ENCODE measurements around the gene RSAD1. TPM values are rescaled to one million over a fixed set of nuclear protein-coding genes. Genes with fewer than 3 reads are reported as not detected.
"Not testable (repeated sequence)": the region's sequence is repeated elsewhere in the genome, so short reads cannot be mapped to it uniquely, and the experiment has no call there.

The RSAD1 gene
- polyA plus RNA-seq, 1 donor from 2014 or later = 54.4 TPM

DNA sequence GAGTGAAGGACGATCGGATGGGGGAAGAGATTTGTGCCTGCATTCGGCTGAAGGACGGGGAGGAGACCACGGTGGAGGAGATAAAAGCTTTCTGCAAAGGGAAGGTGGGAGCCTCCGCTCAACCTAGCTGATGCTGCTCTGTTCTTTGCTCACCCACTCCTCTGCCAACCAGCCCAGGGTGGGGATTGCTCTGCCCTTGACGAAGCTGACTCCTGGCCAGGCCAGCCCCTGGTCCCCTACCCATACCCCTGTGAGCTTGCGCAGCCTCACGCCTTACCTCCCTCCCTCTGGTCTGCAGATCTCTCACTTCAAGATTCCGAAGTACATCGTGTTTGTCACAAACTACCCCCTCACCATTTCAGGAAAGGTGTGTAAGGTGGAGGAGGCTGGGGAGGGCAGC is 4.8 kb upstream of the RSAD1 start:
- Mint-ChIP-seq H3K27ac (peak overlapping the region in 2 of 3 donors; percentile 40 to 44), H3K36me3 (peaks cover 8% of the 10 kb centered on the region), H3K27me3 (no peaks in the 10 kb centered on the region), H3K4me3 (no peak overlapping the region), H3K9me3 (no peaks in the 10 kb centered on the region), H3K4me1 (peaks cover 3 to 11% (median 10%) of the 10 kb centered on the region in 3 donors)

DNA sequence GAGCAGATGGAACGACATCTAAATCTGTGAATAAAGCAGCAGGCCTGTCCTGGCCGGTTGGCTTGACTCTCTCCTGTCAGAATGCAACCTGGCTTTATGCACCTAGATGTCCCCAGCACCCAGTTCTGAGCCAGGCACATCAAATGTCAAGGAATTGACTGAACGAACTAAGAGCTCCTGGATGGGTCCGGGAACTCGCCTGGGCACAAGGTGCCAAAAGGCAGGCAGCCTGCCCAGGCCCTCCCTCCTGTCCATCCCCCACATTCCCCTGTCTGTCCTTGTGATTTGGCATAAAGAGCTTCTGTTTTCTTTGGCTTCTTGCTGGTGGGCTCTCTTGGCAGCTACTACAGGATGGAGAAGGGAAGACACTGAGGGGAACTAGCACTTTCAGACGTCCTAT is 4.1 kb upstream of the RSAD1 start:
- Mint-ChIP-seq H3K4me3 (no peak overlapping the region), H3K36me3 (peaks cover 8% of the 10 kb centered on the region), H3K27ac (peak overlapping the region in 2 of 3 donors; percentile 40 to 78), H3K4me1 (peaks cover 9 to 13% (median 9%) of the 10 kb centered on the region in 3 donors), H3K27me3 (no peaks in the 10 kb centered on the region), H3K9me3 (no peaks in the 10 kb centered on the region)

DNA sequence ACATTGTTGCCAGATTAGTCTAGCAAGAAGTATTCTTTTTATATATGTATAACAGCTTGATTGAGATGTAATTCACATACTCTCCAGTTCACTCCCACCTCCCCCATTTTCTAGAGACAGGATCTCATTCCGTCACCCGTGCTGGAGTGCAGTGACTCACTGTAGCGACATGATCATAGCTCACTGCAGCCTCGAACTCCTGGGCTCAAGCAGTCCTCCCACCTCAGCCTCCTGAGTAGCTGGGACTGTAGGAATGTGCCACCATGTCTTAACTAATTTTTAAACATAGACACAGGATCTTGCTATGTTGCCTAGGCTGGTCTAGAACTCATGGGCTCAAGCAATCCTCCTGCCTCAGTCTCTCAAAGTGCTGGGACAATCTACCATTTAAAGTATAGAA is 3.3 kb upstream of the RSAD1 start:
- Mint-ChIP-seq H3K36me3 (peaks cover 8% of the 10 kb centered on the region), H3K4me1 (peaks cover 8 to 19% (median 11%) of the 10 kb centered on the region in 3 donors), H3K4me3 (peak overlapping the region in 1 of 4 donors; percentile 5), H3K27ac (no peak overlapping the region), H3K27me3 (no peaks in the 10 kb centered on the region), H3K9me3 (no peaks in the 10 kb centered on the region)

DNA sequence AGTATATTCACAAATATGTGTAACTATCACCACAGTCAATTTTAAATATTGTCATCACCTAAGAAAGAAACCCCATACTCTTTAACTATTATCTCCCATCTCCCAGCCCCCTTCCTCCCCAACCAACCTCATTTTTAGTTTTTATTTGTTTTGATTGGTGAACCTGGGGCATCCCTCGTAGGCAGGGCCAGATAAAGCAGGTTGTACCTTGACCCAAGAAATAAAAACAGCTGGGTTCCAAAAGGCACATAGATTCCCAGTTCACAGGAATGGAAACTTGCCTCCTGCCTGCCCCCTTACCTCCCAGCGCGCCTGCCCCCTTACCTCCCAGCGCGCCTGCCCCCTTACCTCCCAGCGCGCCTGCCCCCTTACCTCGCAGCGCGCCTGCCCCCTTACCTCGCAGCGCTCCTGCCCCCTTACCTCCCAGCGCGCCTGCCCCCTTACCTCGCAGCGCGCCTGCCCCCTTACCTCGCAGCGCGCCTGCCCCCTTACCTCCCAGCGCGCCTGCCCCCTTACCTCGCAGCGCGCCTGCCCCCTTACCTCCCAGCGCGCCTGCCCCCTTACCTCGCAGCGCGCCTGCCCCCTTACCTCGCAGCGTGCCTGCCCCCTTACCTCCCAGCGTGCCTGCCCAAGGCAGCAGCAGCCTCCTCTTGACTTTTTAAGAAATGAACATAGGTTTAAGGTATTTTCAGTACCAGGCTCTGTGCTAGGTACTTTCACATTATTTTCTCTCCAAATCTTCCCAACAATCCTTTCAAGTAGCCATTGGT is 2.7 kb upstream of the RSAD1 start:
- peaks cover 9 to 17% (median 10%) of the 10 kb centered on the region in 3 donors for H3K4me1 Mint-ChIP-seq
- H3K27ac Mint-ChIP-seq = peak overlapping the region in 1 of 3 donors; percentile 5
- H3K4me3 Mint-ChIP-seq = peak overlapping the region in 2 of 4 donors; percentile 9 to 52
- not testable (repeated sequence) for H3K27me3 Mint-ChIP-seq, H3K9me3 Mint-ChIP-seq, H3K36me3 Mint-ChIP-seq

DNA sequence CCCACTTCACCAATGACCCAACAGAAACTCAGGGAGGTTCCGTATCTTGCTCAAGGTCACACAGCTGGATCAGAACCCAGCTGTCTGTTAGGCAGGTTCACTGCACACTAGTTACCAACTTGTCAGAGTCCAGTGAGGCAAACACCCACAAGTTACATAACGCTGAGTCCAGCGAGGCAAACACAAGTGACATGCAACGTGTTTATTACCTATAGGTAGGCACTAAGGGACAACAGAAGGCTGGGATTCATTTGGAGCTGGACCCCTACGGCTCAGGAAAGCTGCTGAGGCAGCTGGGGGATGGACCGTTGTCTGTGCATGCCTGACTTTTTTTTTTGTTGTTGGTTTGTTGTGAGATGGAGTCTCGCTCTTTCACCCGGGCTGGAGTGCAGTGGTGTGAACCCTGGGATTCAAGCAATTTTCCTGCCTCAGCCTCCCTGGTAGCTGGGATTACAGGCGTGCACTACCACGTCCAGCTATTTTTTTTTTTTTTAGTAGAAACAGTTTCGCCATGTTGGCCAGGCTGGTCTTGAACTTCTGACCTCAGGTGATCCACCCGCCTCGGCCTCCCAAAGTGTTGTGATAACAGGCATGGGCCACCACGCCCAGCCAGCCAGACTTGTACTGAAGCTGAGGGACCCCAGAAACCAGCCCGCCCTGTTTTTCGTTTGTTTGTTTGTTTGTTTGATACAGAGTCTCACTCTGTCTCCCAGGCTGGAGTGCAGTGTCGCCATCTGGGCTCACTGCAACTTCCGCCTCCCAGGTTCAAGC is 1.9 kb upstream of the RSAD1 start:
- peak overlapping the region in 1 of 3 donors; percentile 5 for H3K27ac Mint-ChIP-seq
- peaks cover 6% of the 10 kb centered on the region for H3K36me3 Mint-ChIP-seq
- H3K9me3 Mint-ChIP-seq = no peaks in the 10 kb centered on the region
- H3K4me3 Mint-ChIP-seq = peak overlapping the region in 3 of 4 donors; percentile 9 to 52 (median 35)
- H3K4me1 Mint-ChIP-seq = peaks cover 8 to 17% (median 10%) of the 10 kb centered on the region in 3 donors
- no peaks in the 10 kb centered on the region for H3K27me3 Mint-ChIP-seq

DNA sequence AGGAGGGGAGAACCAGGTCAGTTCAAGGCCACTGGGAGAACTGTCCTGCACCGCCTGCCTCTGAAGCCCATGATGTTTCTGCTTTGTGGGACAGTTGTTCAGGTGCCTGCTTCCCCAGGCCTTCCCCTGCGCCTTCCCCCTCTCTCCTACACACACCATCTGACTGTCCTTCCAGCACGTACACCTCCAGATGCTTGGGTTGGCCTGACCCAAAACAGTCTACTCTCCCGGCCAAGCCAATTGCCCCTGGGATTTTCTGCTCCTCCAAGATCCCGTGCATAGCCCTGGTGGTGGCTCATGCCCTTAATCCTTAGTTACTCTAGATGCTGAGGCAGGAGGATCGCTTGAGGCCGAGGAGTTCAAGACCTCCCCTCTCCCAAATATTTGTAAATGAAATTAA is 684 bp upstream of the RSAD1 start:
- H3K36me3 Mint-ChIP-seq = peaks cover 5% of the 10 kb centered on the region
- peak overlapping the region in 2 of 3 donors; percentile 74 to 96 for H3K27ac Mint-ChIP-seq
- H3K9me3 Mint-ChIP-seq = no peaks in the 10 kb centered on the region
- H3K27me3 Mint-ChIP-seq = no peaks in the 10 kb centered on the region
- H3K4me3 Mint-ChIP-seq = peak overlapping the region; percentile 66 to 88 (median 80)
- peaks cover 8 to 18% (median 13%) of the 10 kb centered on the region in 3 donors for H3K4me1 Mint-ChIP-seq

DNA sequence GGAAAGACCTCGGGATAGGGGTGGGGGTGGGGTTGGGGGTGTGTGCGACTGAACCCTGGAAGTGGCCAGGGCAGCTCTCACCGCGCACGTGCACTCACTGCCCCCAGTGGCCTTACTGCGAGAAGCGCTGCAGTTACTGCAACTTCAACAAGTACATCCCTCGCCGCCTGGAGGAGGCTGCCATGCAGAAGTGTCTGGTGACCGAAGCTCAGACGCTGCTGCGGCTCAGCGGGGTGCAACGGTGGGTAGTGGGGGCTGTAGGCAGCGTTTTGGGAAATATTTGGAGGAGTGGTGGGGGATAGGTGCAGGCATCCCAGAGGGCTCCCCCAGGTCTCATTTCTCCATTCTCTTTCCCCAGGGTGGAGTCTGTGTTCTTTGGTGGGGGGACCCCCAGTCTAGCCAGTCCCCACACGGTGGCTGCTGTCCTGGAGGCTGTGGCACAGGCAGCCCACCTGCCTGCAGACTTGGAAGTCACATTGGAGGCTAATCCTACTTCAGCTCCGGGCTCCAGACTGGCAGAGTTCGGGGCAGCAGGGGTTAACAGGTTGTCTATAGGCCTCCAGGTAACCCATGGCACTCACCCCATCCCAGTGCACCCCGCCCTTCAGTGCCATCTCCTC is 972 bp downstream of the RSAD1 start:
- Mint-ChIP-seq H3K27ac (peak overlapping the region; percentile 11 to 70 (median 46)), H3K4me1 (peaks cover 8 to 17% (median 13%) of the 10 kb centered on the region in 3 donors), H3K9me3 (no peaks in the 10 kb centered on the region), H3K36me3 (peaks cover 2% of the 10 kb centered on the region), H3K4me3 (peak overlapping the region; percentile 85 to 96 (median 88)), H3K27me3 (no peaks in the 10 kb centered on the region)

DNA sequence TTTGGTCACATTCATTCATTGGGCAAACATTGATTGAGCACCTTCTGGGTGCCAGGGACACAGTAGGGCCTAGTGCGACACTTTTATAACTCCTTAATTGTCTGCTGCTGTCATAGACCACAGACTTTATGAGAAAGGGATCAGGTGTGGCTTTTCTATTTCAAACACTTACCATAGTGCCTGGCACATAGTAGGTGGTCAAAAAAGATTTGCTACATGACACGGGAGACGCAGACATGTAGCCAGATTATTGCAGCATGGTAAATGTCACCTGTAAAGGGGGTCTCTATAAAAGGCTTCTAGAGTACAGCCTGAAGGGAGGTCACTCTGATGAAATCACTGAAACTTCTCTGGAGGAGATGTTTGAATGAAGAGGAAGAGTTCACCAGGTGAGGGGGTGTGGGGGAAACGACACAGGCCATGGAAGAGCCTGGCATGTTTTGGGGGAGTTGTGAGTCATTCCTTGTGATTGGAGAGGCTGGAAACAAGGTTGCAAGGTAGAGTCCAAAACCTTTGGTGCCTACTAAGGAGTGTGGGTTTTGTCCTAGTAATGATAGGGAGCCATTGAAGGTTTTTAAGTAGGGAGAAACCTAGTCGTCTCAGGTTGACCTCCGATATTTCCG is 1.6 kb downstream of the RSAD1 start:
- H3K4me3 Mint-ChIP-seq = peak overlapping the region in 3 of 4 donors; percentile 85 to 96 (median 87)
- H3K27ac Mint-ChIP-seq = peak overlapping the region in 1 of 3 donors; percentile 70
- no peaks in the 10 kb centered on the region for H3K9me3 Mint-ChIP-seq
- H3K4me1 Mint-ChIP-seq = peaks cover 8 to 17% (median 13%) of the 10 kb centered on the region in 3 donors
- H3K27me3 Mint-ChIP-seq = no peaks in the 10 kb centered on the region
- peaks cover 6% of the 10 kb centered on the region for H3K36me3 Mint-ChIP-seq

DNA sequence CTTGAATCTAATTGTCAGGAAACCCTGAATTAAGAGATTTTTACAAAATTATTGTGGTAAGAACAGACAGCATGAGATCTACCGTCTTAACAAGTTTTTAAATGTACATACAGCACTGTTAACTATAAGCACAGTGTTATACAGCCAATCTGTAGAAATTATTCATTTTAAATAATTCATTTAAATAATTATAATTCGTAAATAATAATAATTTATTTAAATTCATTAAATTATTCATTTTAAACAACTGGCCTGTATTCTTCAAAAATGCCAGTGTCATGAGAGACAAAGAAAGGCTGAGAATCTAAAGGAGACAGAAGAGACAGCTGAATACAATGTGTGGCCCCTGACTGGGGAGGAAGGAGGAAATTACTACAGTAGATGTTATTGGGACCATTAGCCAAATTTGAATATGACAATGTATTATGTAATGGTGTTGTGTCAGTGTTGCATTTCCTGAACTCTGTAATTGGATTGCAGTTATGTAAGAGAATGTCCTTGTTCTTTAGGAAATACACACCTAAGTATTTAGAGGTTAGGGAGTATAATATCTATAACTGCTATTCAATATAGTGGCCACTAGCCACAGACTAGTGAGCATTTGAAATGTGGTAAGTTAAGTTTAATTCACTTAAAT is 2.3 kb downstream of the RSAD1 start:
- peaks cover 6% of the 10 kb centered on the region for H3K36me3 Mint-ChIP-seq
- H3K9me3 Mint-ChIP-seq = no peaks in the 10 kb centered on the region
- peak overlapping the region in 1 of 4 donors; percentile 85 for H3K4me3 Mint-ChIP-seq
- H3K27me3 Mint-ChIP-seq = no peaks in the 10 kb centered on the region
- H3K27ac Mint-ChIP-seq = peak overlapping the region in 1 of 3 donors; percentile 70
- peaks cover 8 to 17% (median 13%) of the 10 kb centered on the region in 3 donors for H3K4me1 Mint-ChIP-seq

DNA sequence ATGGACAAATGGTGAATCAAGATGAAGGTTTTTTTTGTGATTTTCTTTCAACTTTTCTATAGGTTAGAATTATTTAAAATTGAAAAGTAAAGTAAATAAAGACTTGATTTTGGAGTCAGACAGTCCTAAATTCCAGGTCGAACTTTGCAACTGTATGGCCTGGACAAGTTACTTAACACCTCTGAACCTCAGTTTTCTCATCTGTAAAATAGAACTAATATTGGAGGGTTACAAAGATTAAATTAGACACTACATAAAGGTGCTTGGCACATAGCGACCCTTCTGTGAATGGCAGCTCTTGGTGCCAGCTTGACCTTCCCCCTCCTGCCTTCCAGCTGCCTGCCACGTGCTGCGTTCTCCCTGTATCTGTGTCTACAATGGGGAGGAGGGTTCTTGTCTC is 3.0 kb downstream of the RSAD1 start:
- Mint-ChIP-seq H3K4me1 (peaks cover 8 to 13% (median 13%) of the 10 kb centered on the region in 3 donors), H3K4me3 (peak overlapping the region in 1 of 4 donors; percentile 69), H3K27me3 (no peaks in the 10 kb centered on the region), H3K9me3 (no peaks in the 10 kb centered on the region), H3K27ac (peak overlapping the region in 1 of 3 donors; percentile 56), H3K36me3 (peaks cover 6% of the 10 kb centered on the region)

DNA sequence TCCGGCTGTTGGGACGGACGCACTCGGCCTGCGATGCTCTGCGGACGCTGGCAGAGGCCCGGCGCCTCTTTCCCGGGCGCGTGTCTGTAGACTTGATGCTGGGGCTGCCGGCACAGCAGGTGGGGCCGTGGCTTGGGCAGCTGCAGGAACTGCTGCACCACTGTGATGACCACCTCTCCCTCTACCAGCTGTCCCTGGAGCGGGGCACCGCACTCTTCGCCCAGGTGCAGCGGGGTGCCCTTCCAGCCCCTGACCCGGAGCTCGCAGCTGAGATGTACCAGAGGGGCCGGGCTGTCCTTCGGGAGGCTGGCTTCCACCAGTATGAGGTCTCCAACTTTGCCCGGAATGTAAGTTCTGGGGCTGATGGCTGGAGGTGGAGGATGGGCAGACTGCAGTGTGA is 3.5 kb downstream of the RSAD1 start:
- Mint-ChIP-seq H3K4me3 (peak overlapping the region in 1 of 4 donors; percentile 69), H3K27ac (peak overlapping the region in 1 of 3 donors; percentile 56), H3K36me3 (peaks cover 6% of the 10 kb centered on the region), H3K9me3 (no peaks in the 10 kb centered on the region), H3K4me1 (peaks cover 8 to 13% (median 13%) of the 10 kb centered on the region in 3 donors), H3K27me3 (no peaks in the 10 kb centered on the region)

DNA sequence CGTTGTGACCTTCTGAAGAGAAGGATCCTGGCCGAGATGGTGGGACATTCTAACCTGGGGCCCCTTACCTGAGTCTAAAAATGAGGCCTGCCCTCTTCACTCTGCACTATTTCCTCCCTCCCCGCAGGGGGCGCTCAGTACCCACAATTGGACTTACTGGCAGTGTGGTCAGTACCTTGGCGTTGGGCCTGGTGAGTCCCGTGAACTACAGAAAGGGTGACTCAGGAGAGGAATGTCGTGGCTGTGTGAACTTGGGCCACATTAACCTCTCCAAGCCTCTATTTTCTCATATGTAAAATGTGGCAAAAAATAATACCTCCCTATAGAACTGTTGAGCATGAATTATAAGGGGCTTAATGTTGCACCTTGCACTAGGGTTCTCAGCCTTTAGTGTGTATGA is 3.9 kb downstream of the RSAD1 start:
- Mint-ChIP-seq H3K4me1 (peaks cover 8 to 13% (median 13%) of the 10 kb centered on the region in 3 donors), H3K4me3 (peak overlapping the region in 1 of 4 donors; percentile 69), H3K27me3 (no peaks in the 10 kb centered on the region), H3K27ac (peak overlapping the region in 2 of 3 donors; percentile 56 to 86), H3K9me3 (no peaks in the 10 kb centered on the region), H3K36me3 (peaks cover 6% of the 10 kb centered on the region)

DNA sequence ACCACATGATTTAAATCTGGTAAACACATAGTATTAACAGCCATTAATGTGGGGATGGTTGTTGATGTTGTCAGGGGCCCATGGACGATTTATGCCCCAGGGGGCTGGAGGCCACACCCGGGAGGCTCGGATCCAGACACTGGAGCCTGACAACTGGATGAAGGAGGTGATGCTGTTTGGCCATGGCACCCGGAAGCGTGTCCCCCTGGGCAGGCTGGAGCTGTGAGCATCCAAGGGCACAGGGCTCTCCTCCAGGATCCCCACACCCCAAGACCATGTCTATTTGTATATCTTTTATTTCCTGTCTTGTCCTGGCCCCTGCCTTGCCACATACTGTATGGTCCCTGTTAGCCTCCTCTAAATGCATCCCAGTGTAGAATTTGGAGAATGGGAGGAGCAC is 4.6 kb downstream of the RSAD1 start:
- peaks cover 6% of the 10 kb centered on the region for H3K36me3 Mint-ChIP-seq
- peaks cover 8 to 11% (median 9%) of the 10 kb centered on the region in 3 donors for H3K4me1 Mint-ChIP-seq
- H3K9me3 Mint-ChIP-seq = no peaks in the 10 kb centered on the region
- no peaks in the 10 kb centered on the region for H3K27me3 Mint-ChIP-seq
- no peak overlapping the region for H3K4me3 Mint-ChIP-seq
- peak overlapping the region in 1 of 3 donors; percentile 27 for H3K27ac Mint-ChIP-seq
